GM06990 (cell line): ENCODE results near the gene IFITM2.
"Not testable (repeated sequence)": the region's sequence is repeated elsewhere in the genome, so short reads cannot be mapped to it uniquely, and the experiment has no call there.

ENCODE experiments used
- DNase-seq: peaks from one replicate; pipeline ENCODE4 v3.0.0-alpha.2; 2011; ENCODE audit not compliant: insufficient read length; ENCODE audit errors: extremely low read depth
- H3K27me3 ChIP-seq: replicated peaks from 2 replicates; pipeline ENCODE4 v1.6.0; 2011; ENCODE audit warnings: low read length; ENCODE audit not compliant: control insufficient read depth, insufficient read depth
- H3K36me3 ChIP-seq: 2 replicates; pipeline ENCODE4 v1.5.1; 2011; ENCODE audit warnings: low read length; ENCODE audit not compliant: control insufficient read depth, insufficient read depth
- H3K4me3 ChIP-seq: replicated peaks from 2 replicates; pipeline ENCODE4 v1.5.1; 2011; ENCODE audit warnings: low read depth, mild to moderate bottlenecking, control low read depth, low read length
- CTCF ChIP-seq: IDR thresholded peaks from 2 replicates; pipeline ENCODE4 v1.5.1; 2011; ENCODE audit warnings: low read length, control low read depth, mild to moderate bottlenecking, inconsistent platforms; ENCODE audit not compliant: insufficient read depth, poor library complexity, severe bottlenecking

The IFITM2 gene

GRCh38 chr11:307766-308708 lies at the start of gene IFITM2:
TSS of gene IFITM2 (plus strand) at chr11:307816. CDS start at chr11:308193, 377 bp downstream.
- DNase-seq, result peak; percentile 67
- H3K4me3 ChIP-seq, result peak within 1 kb of the TSS; percentile 60
- not testable (repeated sequence) for H3K27me3 ChIP-seq, H3K36me3 ChIP-seq

DNA sequence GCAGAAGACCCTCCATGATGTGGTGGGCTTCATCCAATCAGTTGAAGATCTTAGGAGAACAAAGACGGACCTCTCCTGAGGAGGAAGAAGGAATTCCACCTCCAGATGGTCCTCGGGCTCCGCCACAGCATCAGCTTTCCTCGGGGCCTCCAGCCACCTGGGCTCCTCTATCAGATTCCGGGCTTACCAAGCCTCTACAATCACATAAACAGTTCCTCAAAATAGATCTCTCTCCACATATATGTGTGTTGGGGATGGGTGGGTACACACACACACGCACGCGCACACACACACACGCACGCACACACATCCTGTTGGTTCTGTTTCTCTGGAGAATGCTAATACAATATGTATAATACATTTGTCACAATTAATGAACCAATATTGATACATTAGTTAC lies 48.2 kb upstream of the IFITM2 start:
- no peak for TF ChIP-seq CTCF

GRCh38 chr11:261624-262023 lies 46.0 kb upstream of the IFITM2 start:
- Histone ChIP-seq H3K36me3 (no peaks in the 10 kb centered on the region), H3K4me3 (no peak overlapping the region), H3K27me3 (no peaks in the 10 kb centered on the region)
- TF ChIP-seq CTCF, result no peak
- no peak for DNase-seq

More for the DNA sequence above, 48.2 kb upstream of the IFITM2 start:
- H3K36me3 ChIP-seq, result no peaks in the 10 kb centered on the region
- no peak overlapping the region for H3K4me3 ChIP-seq
- DNase-seq, result no peak
- no peaks in the 10 kb centered on the region for H3K27me3 ChIP-seq

GRCh38 chr11:266676-267439 lies 40.8 kb upstream of the IFITM2 start:
- H3K4me3 ChIP-seq, result no peak overlapping the region
- no peaks in the 10 kb centered on the region for H3K36me3 ChIP-seq
- no peaks in the 10 kb centered on the region for H3K27me3 ChIP-seq
- no peak for DNase-seq
- no peak for TF ChIP-seq CTCF

DNA sequence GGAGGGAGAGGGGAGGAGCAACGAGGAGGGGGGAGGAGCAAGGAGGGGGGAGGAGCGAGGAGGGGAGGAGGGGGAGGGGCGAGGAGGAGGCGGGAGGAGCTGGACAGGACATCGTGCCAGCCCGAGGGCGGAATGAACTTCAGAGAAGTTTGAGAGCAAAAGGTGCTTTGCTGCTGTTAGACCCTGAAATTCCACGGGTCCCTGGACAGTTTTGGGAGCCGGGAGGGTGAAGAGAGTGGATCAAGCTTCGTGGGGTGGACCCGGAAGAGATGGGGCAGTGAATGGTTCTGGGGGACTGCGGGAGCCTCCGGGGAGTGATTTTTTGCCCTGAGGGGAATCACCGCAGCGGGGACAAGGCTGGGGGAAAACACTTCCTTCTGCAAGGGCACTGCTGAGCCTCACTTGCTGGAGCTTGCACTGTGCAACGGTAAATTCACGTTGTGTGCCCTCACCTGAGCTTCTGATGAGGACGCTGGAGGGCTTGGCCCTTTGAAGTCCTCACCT lies 40.1 kb upstream of the IFITM2 start:
- no peak for TF ChIP-seq CTCF
- H3K36me3 ChIP-seq, result no peaks in the 10 kb centered on the region
- H3K4me3 ChIP-seq, result peak overlapping the region; percentile 67
- peak; percentile 75 for DNase-seq
- H3K27me3 ChIP-seq, result no peaks in the 10 kb centered on the region

- H3K4me3 ChIP-seq, result peak overlapping the region; percentile 67
- H3K36me3 ChIP-seq, H3K27me3 ChIP-seq: not testable (repeated sequence)
- DNase-seq, result peak; percentile 72
Observed at GRCh38 chr11:268716-269145, 38.9 kb upstream of the IFITM2 start.
